ENCODE data around the gene ME2.

DNA sequence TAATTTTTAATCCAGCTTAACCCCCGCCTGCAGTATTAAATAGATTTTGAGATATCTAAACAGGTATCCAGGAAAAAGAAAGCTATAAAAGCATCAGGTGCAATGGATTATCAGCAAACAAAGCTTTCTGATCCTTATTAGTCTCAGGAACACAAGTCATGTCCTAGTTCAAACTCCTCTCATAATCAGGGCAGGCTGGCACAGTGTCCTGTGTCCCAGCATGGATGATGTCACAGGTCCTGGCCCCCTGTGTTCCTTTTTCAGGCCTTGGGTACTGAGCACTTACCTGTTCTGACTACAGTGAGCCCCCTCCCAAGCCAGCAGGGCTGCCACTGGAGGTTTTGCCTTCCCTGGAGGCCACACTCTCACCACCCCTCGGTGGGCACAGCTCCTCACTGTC is 39.6 kb upstream of the ME2 start:
- no peak for TF ChIP-seq EZH2 (IDR thresholded peaks at IDR 0.05; ENCODE audit: borderline replicate concordance, low read depth, low read length, severe bottlenecking)
- TF ChIP-seq, protein P1, sequence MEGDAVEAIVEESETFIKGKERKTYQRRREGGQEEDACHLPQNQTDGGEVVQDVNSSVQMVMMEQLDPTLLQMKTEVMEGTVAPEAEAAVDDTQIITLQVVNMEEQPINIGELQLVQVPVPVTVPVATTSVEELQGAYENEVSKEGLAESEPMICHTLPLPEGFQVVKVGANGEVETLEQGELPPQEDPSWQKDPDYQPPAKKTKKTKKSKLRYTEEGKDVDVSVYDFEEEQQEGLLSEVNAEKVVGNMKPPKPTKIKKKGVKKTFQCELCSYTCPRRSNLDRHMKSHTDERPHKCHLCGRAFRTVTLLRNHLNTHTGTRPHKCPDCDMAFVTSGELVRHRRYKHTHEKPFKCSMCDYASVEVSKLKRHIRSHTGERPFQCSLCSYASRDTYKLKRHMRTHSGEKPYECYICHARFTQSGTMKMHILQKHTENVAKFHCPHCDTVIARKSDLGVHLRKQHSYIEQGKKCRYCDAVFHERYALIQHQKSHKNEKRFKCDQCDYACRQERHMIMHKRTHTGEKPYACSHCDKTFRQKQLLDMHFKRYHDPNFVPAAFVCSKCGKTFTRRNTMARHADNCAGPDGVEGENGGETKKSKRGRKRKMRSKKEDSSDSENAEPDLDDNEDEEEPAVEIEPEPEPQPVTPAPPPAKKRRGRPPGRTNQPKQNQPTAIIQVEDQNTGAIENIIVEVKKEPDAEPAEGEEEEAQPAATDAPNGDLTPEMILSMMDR (IDR thresholded peaks at IDR 0.05; ENCODE audit: extremely low read depth in 1 of 2, insufficient read depth in 1 of 2, low read depth in 1 of 2, low read length in 2 of 2): no peak
- TF ChIP-seq, protein P2, sequence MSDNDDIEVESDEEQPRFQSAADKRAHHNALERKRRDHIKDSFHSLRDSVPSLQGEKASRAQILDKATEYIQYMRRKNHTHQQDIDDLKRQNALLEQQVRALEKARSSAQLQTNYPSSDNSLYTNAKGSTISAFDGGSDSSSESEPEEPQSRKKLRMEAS (IDR thresholded peaks at IDR 0.05; ENCODE audit: insufficient read depth, insufficient read length): no peak
- no peak for TF ChIP-seq POLR2A (IDR thresholded peaks at IDR 0.05; ENCODE audit: low read depth, low read length)
- TF ChIP-seq POLR2AphosphoS5 (IDR thresholded peaks at IDR 0.05; ENCODE audit: insufficient read depth, low read depth, low read length): no peak

Data from endothelial cell of umbilical vein (primary cell).